ENCODE data around the gene MAGI2. TPM values are rescaled to one million over a fixed set of nuclear protein-coding genes. Genes with fewer than 3 reads are reported as not detected.

The MAGI2 gene
- polyA plus RNA-seq, 3 donors = 0.03 to 0.11 TPM; not detected in 1

DNA sequence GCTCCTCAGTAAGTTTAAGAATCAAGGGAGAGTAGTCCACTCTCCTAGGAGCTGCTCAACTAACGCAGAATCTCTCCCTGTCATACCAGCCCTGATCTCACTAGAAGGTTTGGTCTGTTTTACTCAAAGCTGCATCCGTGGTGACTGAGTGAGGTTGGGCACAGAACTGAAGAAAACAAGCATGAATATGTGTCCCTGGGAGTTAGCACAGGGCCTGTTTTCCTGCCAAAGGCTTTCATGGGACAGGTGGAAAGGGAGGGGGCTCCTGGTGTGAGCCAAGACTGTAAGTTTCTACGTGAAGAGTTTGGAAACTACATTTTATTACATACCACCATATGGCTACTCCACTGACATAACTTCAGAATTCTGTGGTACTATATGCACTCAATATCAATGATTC, 705.9 kb downstream of the MAGI2 start:
- WGBS (ENCODE audit: insufficient coverage) = 80% methylated on average over 1 of the region's 3 CpGs
- intact Hi-C loops (cut with micrococcal nuclease) = no loop called here
- no peak overlapping the region for H3K27ac Mint-ChIP-seq

DNA sequence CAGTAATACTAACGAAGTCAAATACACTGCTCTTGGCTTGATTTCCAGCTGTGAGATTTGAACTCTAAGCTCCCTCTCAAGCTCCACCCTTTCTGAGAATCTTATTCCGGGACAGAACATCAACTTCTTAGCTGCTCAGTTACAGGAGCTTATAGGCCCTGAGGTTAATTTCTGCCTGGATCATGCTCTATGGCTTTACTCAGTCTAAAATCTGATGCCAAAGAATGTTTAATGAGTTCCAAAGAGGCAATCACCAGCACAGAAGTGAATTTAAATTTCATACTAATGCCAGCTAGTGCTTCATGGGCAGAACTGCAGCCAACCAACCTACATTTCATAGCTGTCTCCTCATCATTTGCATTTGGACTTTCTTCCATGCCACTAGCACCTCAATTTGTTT, 707.2 kb downstream of the MAGI2 start:
- H3K27ac Mint-ChIP-seq = no peak overlapping the region

More for the DNA sequence above, 705.9 kb downstream of the MAGI2 start:
- H3K4me1 Mint-ChIP-seq = no peaks in the 10 kb centered on the region
- no peaks in the 10 kb centered on the region for H3K36me3 Mint-ChIP-seq
- TF ChIP-seq, protein P1, sequence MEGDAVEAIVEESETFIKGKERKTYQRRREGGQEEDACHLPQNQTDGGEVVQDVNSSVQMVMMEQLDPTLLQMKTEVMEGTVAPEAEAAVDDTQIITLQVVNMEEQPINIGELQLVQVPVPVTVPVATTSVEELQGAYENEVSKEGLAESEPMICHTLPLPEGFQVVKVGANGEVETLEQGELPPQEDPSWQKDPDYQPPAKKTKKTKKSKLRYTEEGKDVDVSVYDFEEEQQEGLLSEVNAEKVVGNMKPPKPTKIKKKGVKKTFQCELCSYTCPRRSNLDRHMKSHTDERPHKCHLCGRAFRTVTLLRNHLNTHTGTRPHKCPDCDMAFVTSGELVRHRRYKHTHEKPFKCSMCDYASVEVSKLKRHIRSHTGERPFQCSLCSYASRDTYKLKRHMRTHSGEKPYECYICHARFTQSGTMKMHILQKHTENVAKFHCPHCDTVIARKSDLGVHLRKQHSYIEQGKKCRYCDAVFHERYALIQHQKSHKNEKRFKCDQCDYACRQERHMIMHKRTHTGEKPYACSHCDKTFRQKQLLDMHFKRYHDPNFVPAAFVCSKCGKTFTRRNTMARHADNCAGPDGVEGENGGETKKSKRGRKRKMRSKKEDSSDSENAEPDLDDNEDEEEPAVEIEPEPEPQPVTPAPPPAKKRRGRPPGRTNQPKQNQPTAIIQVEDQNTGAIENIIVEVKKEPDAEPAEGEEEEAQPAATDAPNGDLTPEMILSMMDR (IDR thresholded peaks at IDR 0.05) = no peak
- H2AFZ ChIP-seq (ENCODE audit: insufficient read depth, low read depth, low read length, poor library complexity, severe bottlenecking) = no peak overlapping the region
- no peak overlapping the region for H3K4me3 ChIP-seq (replicated peaks in 1 of 3; ENCODE audit: low read depth in 2 of 3, low read length in 3 of 3)
- H3K9me3 Mint-ChIP-seq = peaks cover 0 to 8% (median 0%) of the 10 kb centered on the region in 7 donors
- no peaks in the 10 kb centered on the region for H3K79me2 ChIP-seq (ENCODE audit: insufficient read depth, low read length)
- H3K9me3 ChIP-seq (replicated peaks in 1 of 2; ENCODE audit: control insufficient read depth in 1 of 2, insufficient read depth in 1 of 2, low read length in 2 of 2) = no peaks in the 10 kb centered on the region
- no peak overlapping the region for H3K4me3 Mint-ChIP-seq
- no peaks in the 10 kb centered on the region for H3K4me1 ChIP-seq (ENCODE audit: control insufficient read depth in 1 of 2, insufficient read depth in 2 of 2, low read length in 2 of 2)
- no peaks in the 10 kb centered on the region for H3K27me3 ChIP-seq (ENCODE audit: control insufficient read depth in 2 of 2, insufficient read depth in 2 of 2, low read length in 2 of 2)
- H3K27me3 Mint-ChIP-seq (ENCODE audit: low read depth in 3 of 3) = no peaks in the 10 kb centered on the region
- no peak for DNase-seq
- no peak overlapping the region for H3K9ac ChIP-seq (ENCODE audit: insufficient read depth, low read length, poor library complexity, severe bottlenecking)
- no peaks in the 10 kb centered on the region for H4K20me1 ChIP-seq (ENCODE audit: insufficient read depth, low read length)
- H3K27ac ChIP-seq (ENCODE audit: low read depth in 1 of 2, low read length in 2 of 2) = no peak overlapping the region
- no peaks in the 10 kb centered on the region for H3K36me3 ChIP-seq (replicated peaks in 1 of 2; ENCODE audit: control insufficient read depth in 1 of 2, insufficient read depth in 2 of 2, low read length in 2 of 2)
- H3K4me2 ChIP-seq (replicated peaks; ENCODE audit: extremely low read depth, low read length, poor library complexity, severe bottlenecking) = no peak overlapping the region

More for the DNA sequence above, 707.2 kb downstream of the MAGI2 start:
- intact Hi-C loops (cut with micrococcal nuclease) = no loop called here
- H3K9me3 ChIP-seq (replicated peaks in 1 of 2; ENCODE audit: control insufficient read depth in 1 of 2, insufficient read depth in 1 of 2, low read length in 2 of 2) = no peaks in the 10 kb centered on the region
- Mint-ChIP-seq H3K4me3 (no peak overlapping the region), H3K27me3 (ENCODE audit: low read depth in 3 of 3) (no peaks in the 10 kb centered on the region), H3K36me3 (no peaks in the 10 kb centered on the region), H3K9me3 (peaks cover 0 to 6% (median 0%) of the 10 kb centered on the region in 7 donors), H3K4me1 (no peaks in the 10 kb centered on the region)
- 69% methylated on average over 2 of the region's 2 CpGs for WGBS (ENCODE audit: insufficient coverage)
- H2AFZ ChIP-seq (ENCODE audit: insufficient read depth, low read depth, low read length, poor library complexity, severe bottlenecking) = no peak overlapping the region
- TF ChIP-seq, protein P1 (IDR thresholded peaks at IDR 0.05) = no peak
- H3K4me2 ChIP-seq (replicated peaks; ENCODE audit: extremely low read depth, low read length, poor library complexity, severe bottlenecking) = no peak overlapping the region
- no peaks in the 10 kb centered on the region for H4K20me1 ChIP-seq (ENCODE audit: insufficient read depth, low read length)
- H3K27ac ChIP-seq (ENCODE audit: low read depth in 1 of 2, low read length in 2 of 2) = no peak overlapping the region
- H3K27me3 ChIP-seq (ENCODE audit: control insufficient read depth in 2 of 2, insufficient read depth in 2 of 2, low read length in 2 of 2) = no peaks in the 10 kb centered on the region
- no peak overlapping the region for H3K9ac ChIP-seq (ENCODE audit: insufficient read depth, low read length, poor library complexity, severe bottlenecking)
- H3K79me2 ChIP-seq (ENCODE audit: insufficient read depth, low read length) = no peaks in the 10 kb centered on the region
- no peak overlapping the region for H3K4me3 ChIP-seq (replicated peaks in 1 of 3; ENCODE audit: low read depth in 2 of 3, low read length in 3 of 3)
- DNase-seq = no peak
- H3K4me1 ChIP-seq (ENCODE audit: control insufficient read depth in 1 of 2, insufficient read depth in 2 of 2, low read length in 2 of 2) = no peaks in the 10 kb centered on the region
- H3K36me3 ChIP-seq (replicated peaks in 1 of 2; ENCODE audit: control insufficient read depth in 1 of 2, insufficient read depth in 2 of 2, low read length in 2 of 2) = no peaks in the 10 kb centered on the region

All from CD14-positive monocyte (primary cell).